Smooth muscle cell (in vitro differentiated cells): ENCODE measurements around the gene POU1F1. TPM values are rescaled to one million over a fixed set of nuclear protein-coding genes. Genes with fewer than 3 reads are reported as not detected.
"Not testable (repeated sequence)": the region's sequence is repeated elsewhere in the genome, so short reads cannot be mapped to it uniquely, and the experiment has no call there.

ENCODE experiments used
- DNase-seq: peaks from one replicate; lab custom pipeline; 2025; ENCODE audit not compliant: unreplicated experiment; lab: John Stamatoyannopoulos, UW
- H2AFZ ChIP-seq: fragments of 200-600 bp; sonication (generic); 2 replicates; pipeline ENCODE4 v1.6.0; 2016; ENCODE audit warnings: antibody characterized with exemption, low read depth, mild to moderate bottlenecking
- H3F3A ChIP-seq: fragments of 200-600 bp; sonication (generic); 2 replicates; pipeline ENCODE4 v1.6.0; 2017; ENCODE audit warnings: antibody characterized with exemption, low read depth
- H3K27ac ChIP-seq: fragments of 200-600 bp; sonication (generic); 2 replicates; pipeline ENCODE4 v1.5.1; 2016; ENCODE audit warnings: low read depth, mild to moderate bottlenecking
- H3K27me3 ChIP-seq: fragments of 200-600 bp; sonication (generic); 2 replicates; pipeline ENCODE4 v1.6.1; 2016; ENCODE audit warnings: low read depth, mild to moderate bottlenecking
- H3K36me3 ChIP-seq: fragments of 200-600 bp; sonication (generic); 2 replicates; pipeline ENCODE4 v1.5.1; 2016; ENCODE audit warnings: low read depth
- H3K4me1 ChIP-seq: fragments of 200-600 bp; sonication (generic); 2 replicates; pipeline ENCODE4 v1.5.1; 2016; ENCODE audit warnings: low read depth
- H3K4me2 ChIP-seq: fragments of 200-600 bp; sonication (generic); 2 replicates; pipeline ENCODE4 v1.6.0; 2016; ENCODE audit warnings: mild to moderate bottlenecking
- H3K4me3 ChIP-seq: fragments of 200-600 bp; sonication (generic); 2 replicates; pipeline ENCODE4 v1.5.1; 2016; ENCODE audit warnings: mild to moderate bottlenecking
- H3K79me2 ChIP-seq: fragments of 200-600 bp; sonication (generic); 2 replicates; pipeline ENCODE4 v1.6.0; 2016; ENCODE audit warnings: low read depth, mild to moderate bottlenecking
- H3K9ac ChIP-seq: fragments of 200-600 bp; sonication (generic); 2 replicates; pipeline ENCODE4 v1.6.0; 2016; ENCODE audit warnings: low read depth
- H3K9me3 ChIP-seq: fragments of 200-600 bp; sonication (generic); replicated peaks from 2 replicates; pipeline ENCODE4 v1.5.1; 2016; ENCODE audit warnings: low read depth
- H4K20me1 ChIP-seq: fragments of 200-600 bp; sonication (generic); 2 replicates; pipeline ENCODE4 v1.6.0; 2016; ENCODE audit warnings: low read depth
- WGBS: methylation state at CpG from one replicate; pipeline ENCODE4 v1.1.7; 2016; ENCODE audit warnings: low lambda C conversion rate; 5-methylcytosine and 5-hydroxymethylcytosine counted together
- polyA plus RNA-seq: library from polyadenylated mRNA; unstranded; fragments of >200 nt; fragmentation: Nextera tagmentation; extraction: Ambion mirVana; gene quantifications from 2 replicates; pipeline ENCODE4 v1.2.1, GENCODE V29; 2016
- total RNA-seq: library from RNA; depleted of rRNA; stranded (reverse); fragments of >200 nt; gene quantifications from 2 replicates; pipeline ENCODE4 v1.2.3, GENCODE V29; 2014
- TF ChIP-seq, protein P1 (sequence below): fragments of 200-600 bp; sonication (generic); IDR thresholded peaks from 2 replicates; pipeline ENCODE4 v1.5.1; 2017; ENCODE audit warnings: borderline replicate concordance, mild to moderate bottlenecking, antibody characterized with exemption; ENCODE audit not compliant: insufficient read depth, poor library complexity, severe bottlenecking

Gene POU1F1
- total and polyA plus RNA-seq, 2 experiments from 2014 or later = not detected

DNA sequence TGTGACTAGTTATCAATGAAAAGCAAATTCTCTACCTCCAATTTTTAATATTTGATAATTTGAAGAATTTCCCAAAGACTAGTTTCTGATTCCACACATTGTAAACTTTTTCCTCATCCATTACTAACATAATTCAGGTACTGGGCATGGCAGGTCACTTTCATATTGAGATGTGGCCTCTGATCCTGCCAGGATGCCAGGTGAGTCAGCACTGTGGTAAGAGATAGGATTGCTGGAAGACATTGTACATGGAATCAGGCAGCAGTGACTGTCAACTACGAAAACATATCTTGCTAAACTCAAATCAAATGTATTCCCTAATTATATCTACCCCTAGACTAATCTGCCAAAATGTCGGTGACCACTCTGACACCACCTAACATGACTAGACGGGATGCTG is 33.2 kb upstream of the POU1F1 start:
- H3K79me2 ChIP-seq = no peaks in the 10 kb centered on the region
- no peak overlapping the region for H3K4me3 ChIP-seq
- H3K9me3 ChIP-seq = no peaks in the 10 kb centered on the region
- TF ChIP-seq, protein P1, sequence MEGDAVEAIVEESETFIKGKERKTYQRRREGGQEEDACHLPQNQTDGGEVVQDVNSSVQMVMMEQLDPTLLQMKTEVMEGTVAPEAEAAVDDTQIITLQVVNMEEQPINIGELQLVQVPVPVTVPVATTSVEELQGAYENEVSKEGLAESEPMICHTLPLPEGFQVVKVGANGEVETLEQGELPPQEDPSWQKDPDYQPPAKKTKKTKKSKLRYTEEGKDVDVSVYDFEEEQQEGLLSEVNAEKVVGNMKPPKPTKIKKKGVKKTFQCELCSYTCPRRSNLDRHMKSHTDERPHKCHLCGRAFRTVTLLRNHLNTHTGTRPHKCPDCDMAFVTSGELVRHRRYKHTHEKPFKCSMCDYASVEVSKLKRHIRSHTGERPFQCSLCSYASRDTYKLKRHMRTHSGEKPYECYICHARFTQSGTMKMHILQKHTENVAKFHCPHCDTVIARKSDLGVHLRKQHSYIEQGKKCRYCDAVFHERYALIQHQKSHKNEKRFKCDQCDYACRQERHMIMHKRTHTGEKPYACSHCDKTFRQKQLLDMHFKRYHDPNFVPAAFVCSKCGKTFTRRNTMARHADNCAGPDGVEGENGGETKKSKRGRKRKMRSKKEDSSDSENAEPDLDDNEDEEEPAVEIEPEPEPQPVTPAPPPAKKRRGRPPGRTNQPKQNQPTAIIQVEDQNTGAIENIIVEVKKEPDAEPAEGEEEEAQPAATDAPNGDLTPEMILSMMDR = no peak
- H3F3A ChIP-seq = no peaks in the 10 kb centered on the region
- H2AFZ ChIP-seq = no peak overlapping the region
- no peaks in the 10 kb centered on the region for H4K20me1 ChIP-seq
- no peak overlapping the region for H3K27ac ChIP-seq
- no peaks in the 10 kb centered on the region for H3K4me1 ChIP-seq
- H3K9ac ChIP-seq = no peak overlapping the region
- 90% methylated on average over 3 of the region's 3 CpGs for WGBS
- DNase-seq = no peak
- no peaks in the 10 kb centered on the region for H3K36me3 ChIP-seq
- H3K4me2 ChIP-seq = no peak overlapping the region
- H3K27me3 ChIP-seq = no peaks in the 10 kb centered on the region

DNA sequence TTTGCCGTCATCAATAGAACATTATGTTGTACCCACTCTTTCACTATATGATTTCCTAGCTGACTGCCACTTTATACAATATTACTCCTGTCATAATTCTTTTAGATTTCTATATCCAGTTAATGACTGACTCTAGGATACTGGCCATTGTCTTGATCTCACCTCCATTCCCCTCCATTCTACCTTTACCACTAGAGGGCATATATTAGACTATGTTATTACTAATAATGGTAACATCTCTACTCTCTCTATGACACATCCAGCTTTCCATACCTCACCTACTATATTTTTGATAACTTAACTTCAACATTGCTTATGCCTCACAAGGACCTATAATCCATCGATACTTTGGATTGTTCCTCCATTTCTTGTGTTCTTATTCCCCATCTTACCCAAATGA is 31.4 kb upstream of the POU1F1 start:
- DNase-seq = no peak
- TF ChIP-seq, protein P1 = peak; percentile 37
- H3F3A ChIP-seq = no peaks in the 10 kb centered on the region
- no peaks in the 10 kb centered on the region for H3K79me2 ChIP-seq
- WGBS = 98% methylated on average over 2 of the region's 2 CpGs
- H3K4me3 ChIP-seq = no peak overlapping the region
- no peaks in the 10 kb centered on the region for H3K9me3 ChIP-seq
- H3K4me1 ChIP-seq = no peaks in the 10 kb centered on the region
- no peak overlapping the region for H3K4me2 ChIP-seq
- no peaks in the 10 kb centered on the region for H3K27me3 ChIP-seq
- H4K20me1 ChIP-seq = no peaks in the 10 kb centered on the region
- no peak overlapping the region for H2AFZ ChIP-seq
- H3K9ac ChIP-seq = no peak overlapping the region
- H3K36me3 ChIP-seq = no peaks in the 10 kb centered on the region
- no peak overlapping the region for H3K27ac ChIP-seq

DNA sequence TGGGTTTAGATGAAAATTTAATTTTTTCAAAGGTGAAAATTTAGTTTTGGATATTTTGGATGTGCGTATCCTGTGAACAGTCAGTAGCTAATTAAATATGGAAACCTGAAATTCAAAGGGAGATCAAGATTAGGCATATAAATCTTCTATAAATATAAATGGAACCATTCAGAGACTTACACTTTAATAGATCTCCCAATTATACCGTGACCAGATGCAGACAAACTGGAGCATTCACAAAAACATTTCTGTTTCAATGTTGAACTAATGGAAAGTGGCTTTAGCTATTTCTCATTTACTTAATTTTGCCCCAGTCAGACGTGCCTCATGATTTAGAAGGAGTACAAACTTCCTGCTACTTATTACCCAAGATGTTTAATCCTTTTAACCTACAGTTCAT is 29.1 kb upstream of the POU1F1 start:
- Histone ChIP-seq H2AFZ (no peak overlapping the region), H3K27ac (no peak overlapping the region), H3F3A (no peaks in the 10 kb centered on the region), H3K79me2 (no peaks in the 10 kb centered on the region), H3K4me2 (no peak overlapping the region), H3K4me1 (no peaks in the 10 kb centered on the region), H3K27me3 (no peaks in the 10 kb centered on the region), H3K9ac (no peak overlapping the region), H3K36me3 (no peaks in the 10 kb centered on the region), H4K20me1 (no peaks in the 10 kb centered on the region), H3K4me3 (no peak overlapping the region), H3K9me3 (no peaks in the 10 kb centered on the region)
- no peak for DNase-seq
- TF ChIP-seq, protein P1 = no peak
- WGBS = 86% methylated on average over 3 of the region's 3 CpGs

DNA sequence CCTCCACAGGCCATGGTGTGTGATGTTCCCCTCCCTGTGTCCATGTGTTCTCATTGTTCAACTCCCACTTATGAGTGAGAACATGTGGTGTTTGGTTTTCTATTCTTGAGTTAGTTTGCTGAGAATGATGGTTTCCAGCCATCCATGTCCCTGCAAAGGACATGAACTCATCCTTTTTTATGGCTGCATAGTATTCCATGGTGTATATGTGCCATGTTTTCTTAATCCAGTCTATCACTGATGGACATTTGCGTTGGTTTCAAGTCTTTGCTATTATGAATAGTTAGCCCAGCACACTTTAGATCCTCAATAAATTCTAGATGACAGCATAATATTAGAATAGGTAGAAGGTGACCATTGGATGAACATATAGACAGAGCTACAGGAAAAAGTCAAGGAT is 28.6 kb upstream of the POU1F1 start:
- H3K27ac ChIP-seq, H3K9me3 ChIP-seq, H3K4me3 ChIP-seq, H2AFZ ChIP-seq, H3K4me2 ChIP-seq, H3K9ac ChIP-seq, H3K79me2 ChIP-seq, H3K27me3 ChIP-seq, DNase-seq, H3F3A ChIP-seq, H3K36me3 ChIP-seq, H4K20me1 ChIP-seq, H3K4me1 ChIP-seq: not testable (repeated sequence)
- WGBS = 75% methylated on average over 1 of the region's 1 CpG
